Keratinocyte (primary cell): ENCODE results near the gene RASAL2. TPM values are rescaled to one million over a fixed set of nuclear protein-coding genes. Genes with fewer than 3 reads are reported as not detected.

Experiments used
- DNase-seq: peaks from one replicate; pipeline ENCODE4 v3.0.0-alpha.2; 2011; ENCODE audit warnings: low read depth, missing footprints, low spot score
- FAIRE-seq: peaks from 2 replicates; lab custom pipeline; 2011; peaks lifted over from hg19 to GRCh38; lab: Jason Lieb, UNC
- H2AFZ ChIP-seq: 2 replicates; pipeline ENCODE4 v1.6.0; 2012; ENCODE audit warnings: low read length, control low read depth, inconsistent platforms; ENCODE audit not compliant: control insufficient read depth
- H3K27ac ChIP-seq: 2 replicates; pipeline ENCODE4 v1.5.1; 2011; ENCODE audit warnings: low read length; ENCODE audit not compliant: control insufficient read depth, insufficient read depth
- H3K27me3 ChIP-seq: 3 replicates; pipeline ENCODE4 v1.6.0; 2011; ENCODE audit warnings: low read length; ENCODE audit not compliant: control insufficient read depth, insufficient read depth; ENCODE audit errors: extremely low read depth
- H3K36me3 ChIP-seq, 2 experiments: 2 replicates in 1 of 2; 3 replicates in 1 of 2; pipeline ENCODE4 v1.5.1; 2011; ENCODE audit warnings: low read length in 2 of 2, mild to moderate bottlenecking in 1 of 2; ENCODE audit not compliant: control insufficient read depth in 2 of 2, insufficient read depth in 2 of 2; ENCODE audit errors: extremely low read depth in 1 of 2
- H3K4me1 ChIP-seq: 3 replicates; pipeline ENCODE4 v1.5.1; 2011; ENCODE audit warnings: low read length; ENCODE audit not compliant: control insufficient read depth, insufficient read depth; ENCODE audit errors: extremely low read depth
- H3K4me2 ChIP-seq: 3 replicates; pipeline ENCODE4 v1.6.0; 2011; ENCODE audit warnings: low read depth, low read length; ENCODE audit not compliant: control insufficient read depth, insufficient read depth; ENCODE audit errors: extremely low read depth
- H3K4me3 ChIP-seq, 3 experiments: fragments of 200-600 bp in 1 of 3; sonication (generic) in 1 of 3; 2 replicates in 2 of 3; 3 replicates in 1 of 3; pipeline ENCODE4 v1.5.1; 2011 to 2016; ENCODE audit warnings: low read length in 3 of 3, mild to moderate bottlenecking in 3 of 3, control low read depth in 2 of 3, inconsistent platforms in 1 of 3, low read depth in 1 of 3, mixed read lengths in 1 of 3, mixed run types in 1 of 3, moderate library complexity in 1 of 3; ENCODE audit not compliant: control insufficient read depth in 2 of 3, insufficient read depth in 2 of 3; ENCODE audit errors: extremely low read depth in 1 of 3
- H3K79me2 ChIP-seq: 2 replicates; pipeline ENCODE4 v1.6.0; 2012; ENCODE audit warnings: low read length; ENCODE audit not compliant: control insufficient read depth, insufficient read depth
- H3K9ac ChIP-seq: 3 replicates; pipeline ENCODE4 v1.6.0; 2011; ENCODE audit warnings: low read length; ENCODE audit not compliant: control insufficient read depth, insufficient read depth; ENCODE audit errors: extremely low read depth
- H3K9me1 ChIP-seq: 3 replicates; pipeline ENCODE4 v1.6.0; 2011; ENCODE audit warnings: low read length; ENCODE audit not compliant: control insufficient read depth, insufficient read depth; ENCODE audit errors: extremely low read depth
- H3K9me3 ChIP-seq: 2 replicates; pipeline ENCODE4 v1.5.1; 2012; ENCODE audit warnings: low read depth, low read length; ENCODE audit not compliant: control insufficient read depth
- H4K20me1 ChIP-seq: 3 replicates; pipeline ENCODE4 v1.6.0; 2011; ENCODE audit warnings: low read length; ENCODE audit not compliant: control insufficient read depth, insufficient read depth; ENCODE audit errors: extremely low read depth
- CTCF ChIP-seq, 3 experiments: IDR thresholded peaks in 1 of 3; conservative IDR thresholded peaks in 1 of 3; optimal IDR thresholded peaks in 1 of 3; 2 replicates in 2 of 3; 3 replicates in 1 of 3; pipeline versions ENCODE3 to v1.5.1; 2011; ENCODE audit warnings: low read length in 3 of 3, mild to moderate bottlenecking in 3 of 3, moderate library complexity in 2 of 3, control low read depth in 1 of 3, inconsistent platforms in 1 of 3; ENCODE audit not compliant: insufficient read depth in 2 of 3; ENCODE audit errors: extremely low read depth in 1 of 3
- EZH2 ChIP-seq: IDR thresholded peaks from one replicate; pipeline ENCODE4 v1.6.1; 2012; ENCODE audit warnings: inconsistent platforms, mild to moderate bottlenecking, low read length, moderate library complexity
- dilution Hi-C: fragments of 300-500 bp; cut with MboI; formaldehyde crosslinking; loops from one replicate; pipeline ENCODE4 v1.7.0; 2020; ENCODE audit warnings: low sequenced_read_pairs; ENCODE audit not compliant: extremely low pct_ligation_motif_present
- polyA plus RNA-seq, 5 experiments: library from polyadenylated mRNA; depleted of rRNA in 3 of 5; stranded (reverse) in 3 of 5; stranded (forward) in 1 of 5; unstranded in 1 of 5; fragments of >200 nt; gene quantifications; 1 replicate in 1 of 5; 2 replicates in 3 of 5; 3 replicates in 1 of 5; pipeline versions ENCODE4 v1.2.1 to v1.2.3, GENCODE V29; 2011 to 2012; ENCODE audit warnings: missing spikeins in 2 of 5, low read depth in 1 of 5, low replicate concordance in 1 of 5

RASAL2 gene
- polyA plus RNA-seq, 1 donor (not counting 4 experiments of a cell fraction or from before 2014, with no cell fraction given) = 27.2 TPM

DNA sequence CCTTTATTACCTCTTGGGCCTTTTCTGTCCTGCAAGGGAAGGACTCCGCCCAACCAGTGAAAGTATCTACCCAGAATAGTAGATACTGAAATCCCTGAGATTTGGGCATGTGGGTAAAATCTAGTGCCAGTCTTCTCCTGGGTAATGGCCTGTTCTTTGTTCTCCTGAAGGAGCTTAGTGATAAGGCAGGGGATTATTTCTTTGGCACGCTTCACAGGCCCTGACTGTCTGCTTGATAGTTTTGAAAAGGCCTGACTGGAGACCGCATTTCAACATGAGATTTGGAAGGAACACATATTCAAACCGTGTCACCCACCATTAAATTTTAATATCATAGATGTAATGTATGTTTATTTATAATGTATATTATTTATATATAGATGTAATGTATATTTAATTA, 48.9 kb downstream of the RASAL2 start:
- no peak for DNase-seq
- Histone ChIP-seq H3K27me3 (no peaks in the 10 kb centered on the region), H3K9me3 (no peaks in the 10 kb centered on the region), H3K9me1 (no peaks in the 10 kb centered on the region), H3K4me2 (no peak overlapping the region), H3K27ac (no peak overlapping the region), H3K9ac (no peak overlapping the region), H3K4me1 (peaks cover 8% of the 10 kb centered on the region), H2AFZ (no peak overlapping the region), H3K4me3 (no peak overlapping the region), H3K79me2 (peaks cover 86% of the 10 kb centered on the region), H3K36me3 (no peaks in the 10 kb centered on the region), H4K20me1 (no peaks in the 10 kb centered on the region)
- TF ChIP-seq EZH2 = no peak
- no peak for TF ChIP-seq CTCF (optimal IDR thresholded peaks at IDR 0.05 in 1 of 3, IDR thresholded peaks at IDR 0.05 in 1 of 3, conservative IDR thresholded peaks at IDR 0.05 in 1 of 3; ENCODE audit: extremely low read depth in 1 of 3, insufficient read depth in 2 of 3, low read length in 3 of 3)
- dilution Hi-C loops = no loop called here
- no peak for FAIRE-seq

DNA sequence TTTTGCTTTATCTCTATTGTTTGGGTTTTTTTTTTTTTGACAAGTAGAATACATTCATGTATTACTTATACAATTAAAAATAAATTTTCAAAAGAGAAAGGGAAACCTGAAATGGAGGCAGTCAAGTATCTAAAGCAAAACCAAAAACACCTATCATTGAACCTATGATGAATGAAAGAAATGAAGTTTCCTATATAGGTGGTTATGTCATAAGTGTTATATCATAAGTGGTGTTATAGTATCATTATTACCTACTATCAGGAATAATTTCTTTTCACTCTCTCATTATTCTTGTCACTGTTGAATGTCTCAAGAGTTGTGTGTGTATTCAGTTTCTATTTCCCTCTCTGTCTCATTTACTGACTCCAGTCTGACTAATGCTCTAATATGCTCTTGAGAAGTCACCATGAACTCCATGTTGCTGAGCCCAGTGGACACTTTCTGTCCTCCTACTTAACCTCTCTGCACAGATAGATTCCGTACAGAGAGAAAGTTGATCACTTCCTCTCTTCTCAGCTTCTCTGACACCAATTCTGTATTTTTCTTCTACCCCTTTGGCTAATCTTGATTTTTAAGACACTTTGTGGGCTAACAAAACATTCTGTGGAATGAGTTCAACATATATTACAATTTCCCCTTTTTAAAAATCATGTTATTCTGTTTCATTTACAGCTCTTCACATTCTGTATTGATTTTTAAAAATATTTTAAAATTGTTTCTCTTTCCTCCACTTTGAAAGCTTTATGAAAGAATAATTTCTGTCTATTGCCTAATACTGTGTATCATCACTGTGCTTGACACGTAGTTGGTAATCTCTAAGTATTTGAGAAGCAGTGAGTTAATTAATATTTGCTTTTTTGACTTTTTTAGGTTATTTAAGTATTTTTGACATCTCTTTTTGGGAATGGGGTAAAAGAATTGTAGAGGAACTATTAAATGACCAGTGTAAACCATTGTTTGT, 50.1 kb downstream of the RASAL2 start:
- H3K4me1 ChIP-seq = peaks cover 10% of the 10 kb centered on the region

More for the DNA sequence above, 50.1 kb downstream of the RASAL2 start:
- peaks cover 86% of the 10 kb centered on the region for H3K79me2 ChIP-seq
- H3K9me3 ChIP-seq = no peaks in the 10 kb centered on the region
- no peak overlapping the region for H3K4me3 ChIP-seq
- FAIRE-seq (peak; percentile 60), DNase-seq (no peak)
- peak overlapping the region; percentile 54 for H3K27ac ChIP-seq
- TF ChIP-seq CTCF (optimal IDR thresholded peaks at IDR 0.05 in 1 of 3, IDR thresholded peaks at IDR 0.05 in 1 of 3, conservative IDR thresholded peaks at IDR 0.05 in 1 of 3; ENCODE audit: extremely low read depth in 1 of 3, insufficient read depth in 2 of 3, low read length in 3 of 3) (no peak), EZH2 (no peak)
- H3K4me2 ChIP-seq = peak overlapping the region; percentile 22
- no peaks in the 10 kb centered on the region for H3K9me1 ChIP-seq
- H3K27me3 ChIP-seq = no peaks in the 10 kb centered on the region
- no peaks in the 10 kb centered on the region for H4K20me1 ChIP-seq
- H3K9ac ChIP-seq = no peak overlapping the region
- H3K36me3 ChIP-seq = no peaks in the 10 kb centered on the region
- H2AFZ ChIP-seq = no peak overlapping the region
- dilution Hi-C loops = no loop called here
